Brain pericyte (primary cell): ENCODE measurements around the gene WDR6.

ENCODE experiments used
- DNase-seq: peaks from one replicate; pipeline ENCODE4 v3.0.0-alpha.2; 2012; ENCODE audit warnings: low read depth, low spot score

Gene WDR6

GRCh38 chr3:49015765-49016164, 8.6 kb downstream of the WDR6 start:
- no peak for DNase-seq

DNA sequence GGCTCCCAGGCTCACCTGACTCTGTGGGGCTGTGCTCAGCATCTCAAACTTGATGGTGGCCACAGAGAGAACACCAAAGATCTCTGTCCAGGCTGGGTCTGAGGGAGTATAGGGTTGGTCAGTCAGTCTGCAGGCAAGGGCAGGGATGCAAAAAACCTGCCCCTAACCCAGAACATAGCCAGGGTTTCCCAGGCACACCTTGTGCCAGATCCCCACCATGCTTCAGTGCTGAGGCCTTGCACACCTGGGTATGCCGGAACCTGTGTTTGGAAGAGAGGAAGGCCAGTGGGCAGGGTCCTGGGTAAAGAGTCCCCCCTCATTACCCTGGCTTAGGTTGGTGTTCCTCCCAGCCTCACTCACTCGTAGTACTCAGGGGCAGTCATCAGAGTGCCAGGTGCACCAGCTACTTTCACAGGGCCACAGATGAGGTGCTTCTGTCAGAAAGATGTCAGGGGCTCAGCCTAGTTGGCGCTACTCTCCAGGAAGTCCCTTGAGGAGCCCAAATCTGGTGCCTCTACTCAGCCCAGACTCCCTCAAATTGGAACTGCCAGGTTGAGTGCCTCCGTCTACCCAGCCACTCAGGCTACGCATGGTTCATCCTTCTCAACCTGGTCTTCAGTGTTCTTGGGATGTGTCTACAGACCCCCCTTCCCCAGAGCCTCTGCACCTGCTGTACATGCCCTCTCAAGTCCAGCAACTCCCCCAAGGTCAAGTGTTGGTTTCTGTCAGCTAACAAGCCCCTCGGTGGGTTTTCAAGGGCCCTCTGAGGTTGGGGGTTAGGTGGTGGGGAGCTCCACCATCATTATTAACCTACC, 9.4 kb downstream of the WDR6 start:
- no peak for DNase-seq

DNA sequence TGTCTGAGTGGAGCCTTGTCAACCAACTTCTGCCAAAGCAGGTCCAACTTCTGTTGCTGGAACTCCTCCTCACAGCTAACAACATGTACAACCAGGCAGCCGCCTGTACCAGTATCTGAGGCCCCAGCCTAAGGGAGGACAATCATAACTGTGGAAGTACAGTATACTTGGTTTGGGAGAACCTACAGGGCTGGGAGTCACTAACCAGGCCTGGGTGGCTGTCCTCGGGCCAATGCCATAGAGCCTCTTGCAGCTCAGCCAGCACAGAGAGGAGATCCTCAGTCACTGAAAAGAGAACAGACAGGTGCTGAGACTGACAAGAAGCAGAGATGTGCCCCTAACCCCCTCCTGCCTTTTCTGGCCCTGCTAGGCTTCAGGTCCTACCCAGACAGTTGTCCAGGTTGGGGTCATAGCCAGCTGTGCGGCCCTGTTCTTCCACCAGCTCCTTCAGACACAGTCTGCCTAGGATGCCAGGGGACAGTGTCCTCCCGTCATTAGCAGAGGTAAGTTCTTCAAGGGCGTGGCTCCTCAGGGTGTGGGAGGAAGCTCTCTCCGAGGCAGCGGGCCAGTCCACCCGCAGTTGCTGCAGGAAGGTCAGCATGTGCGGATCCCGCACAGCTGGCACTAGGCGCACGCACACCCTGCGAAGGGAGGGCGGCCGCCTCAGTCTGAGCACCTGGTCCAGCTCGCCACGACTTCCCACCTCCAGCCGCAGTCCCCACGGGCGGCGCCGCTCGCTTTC, 10.2 kb downstream of the WDR6 start:
- no peak for DNase-seq

GRCh38 chr3:49017971-49018706, 10.9 kb downstream of the WDR6 start, which contains the start of gene DALRD3:
Gene DALRD3 (minus strand): TSS chr3:49018580. CDS start chr3:49018564, 16 bp downstream.
- no peak for DNase-seq

DNA sequence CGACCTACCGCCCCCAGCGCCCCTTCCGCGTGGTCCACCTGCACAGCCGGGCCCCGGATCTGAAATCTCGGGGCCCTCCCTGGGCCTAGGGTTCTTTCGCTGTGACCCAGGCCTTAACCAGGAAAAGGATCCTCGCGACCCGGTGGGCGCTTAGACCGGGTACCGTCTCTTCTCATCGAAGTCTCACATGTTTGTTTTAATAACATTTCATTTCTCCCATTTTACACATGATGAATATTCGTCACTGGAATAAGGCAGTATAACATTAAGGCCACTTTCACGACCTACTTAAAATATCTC, 11.5 kb downstream of the WDR6 start:
- DNase-seq: no peak

DNA sequence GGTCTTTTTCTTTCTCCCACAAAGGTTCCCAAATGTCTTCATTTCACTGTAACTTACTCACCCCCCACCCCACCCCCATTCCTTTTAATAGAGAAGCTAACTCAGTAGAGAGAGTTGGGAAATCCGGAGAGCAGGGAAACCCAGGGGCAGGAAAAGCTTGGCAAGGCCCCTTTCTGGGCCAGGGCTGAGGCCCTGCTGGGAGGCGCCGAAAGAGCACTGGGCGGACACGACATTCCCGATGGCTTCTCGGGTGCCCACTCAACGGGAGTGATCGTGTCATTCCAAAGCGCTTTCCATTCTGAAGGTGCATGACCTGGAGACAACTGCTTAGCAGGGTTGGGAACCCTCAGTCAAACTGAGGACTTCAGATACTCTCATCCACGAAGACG, 12.7 kb downstream of the WDR6 start:
- DNase-seq: no peak

GRCh38 chr3:49020330-49021212, 13.4 kb downstream of the WDR6 start:
- DNase-seq: no peak

- DNase-seq: peak; percentile 92
Observed at GRCh38 chr3:49021213-49021812, 14.1 kb downstream of the WDR6 start.

- DNase-seq: peak; percentile 82
Observed at GRCh38 chr3:49021813-49022687, 14.9 kb downstream of the WDR6 start, which contains the start of gene NDUFAF3. Gene NDUFAF3 (plus strand): TSS chr3:49022121. CDS start chr3:49022145, 24 bp downstream.

DNA sequence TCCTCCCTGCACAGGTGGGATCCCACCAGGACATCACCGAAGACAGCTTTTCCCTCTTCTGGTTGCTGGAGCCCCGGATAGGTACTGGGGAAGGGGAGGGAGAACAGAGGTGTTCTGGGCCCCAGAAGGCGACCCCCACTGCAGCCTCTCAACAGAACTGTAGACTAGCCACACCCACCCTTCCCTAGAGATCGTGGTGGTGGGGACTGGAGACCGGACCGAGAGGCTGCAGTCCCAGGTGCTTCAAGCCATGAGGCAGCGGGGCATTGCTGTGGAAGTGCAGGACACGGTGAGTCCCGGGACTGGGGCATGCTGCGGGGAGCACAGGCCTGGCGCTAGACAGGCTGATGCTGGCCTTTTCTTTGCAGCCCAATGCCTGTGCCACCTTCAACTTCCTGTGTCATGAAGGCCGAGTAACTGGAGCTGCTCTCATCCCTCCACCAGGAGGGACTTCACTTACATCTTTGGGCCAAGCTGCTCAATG, 15.5 kb downstream of the WDR6 start:
- DNase-seq: no peak

DNA sequence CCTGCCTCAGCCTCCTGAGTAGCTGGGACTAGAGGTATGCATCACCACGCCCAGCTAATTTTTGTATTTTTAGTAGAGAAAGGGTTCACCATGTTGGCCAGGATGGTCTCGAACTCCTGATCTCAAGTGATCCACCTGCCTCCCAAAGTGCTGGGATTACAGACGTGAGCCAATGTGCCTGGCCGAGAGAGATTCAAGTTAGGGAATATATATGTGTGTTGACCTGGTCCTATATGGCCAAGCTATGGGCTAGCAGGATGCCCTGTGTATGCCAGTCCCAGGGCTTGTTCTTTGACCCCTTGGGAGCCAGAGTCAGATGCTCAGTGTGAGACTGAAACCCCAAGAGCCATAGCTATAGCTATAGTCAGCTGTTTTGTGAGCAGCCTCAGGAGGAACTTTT, 16.6 kb downstream of the WDR6 start:
- no peak for DNase-seq

GRCh38 chr3:49024449-49024848, 17.3 kb downstream of the WDR6 start:
- DNase-seq: no peak

DNA sequence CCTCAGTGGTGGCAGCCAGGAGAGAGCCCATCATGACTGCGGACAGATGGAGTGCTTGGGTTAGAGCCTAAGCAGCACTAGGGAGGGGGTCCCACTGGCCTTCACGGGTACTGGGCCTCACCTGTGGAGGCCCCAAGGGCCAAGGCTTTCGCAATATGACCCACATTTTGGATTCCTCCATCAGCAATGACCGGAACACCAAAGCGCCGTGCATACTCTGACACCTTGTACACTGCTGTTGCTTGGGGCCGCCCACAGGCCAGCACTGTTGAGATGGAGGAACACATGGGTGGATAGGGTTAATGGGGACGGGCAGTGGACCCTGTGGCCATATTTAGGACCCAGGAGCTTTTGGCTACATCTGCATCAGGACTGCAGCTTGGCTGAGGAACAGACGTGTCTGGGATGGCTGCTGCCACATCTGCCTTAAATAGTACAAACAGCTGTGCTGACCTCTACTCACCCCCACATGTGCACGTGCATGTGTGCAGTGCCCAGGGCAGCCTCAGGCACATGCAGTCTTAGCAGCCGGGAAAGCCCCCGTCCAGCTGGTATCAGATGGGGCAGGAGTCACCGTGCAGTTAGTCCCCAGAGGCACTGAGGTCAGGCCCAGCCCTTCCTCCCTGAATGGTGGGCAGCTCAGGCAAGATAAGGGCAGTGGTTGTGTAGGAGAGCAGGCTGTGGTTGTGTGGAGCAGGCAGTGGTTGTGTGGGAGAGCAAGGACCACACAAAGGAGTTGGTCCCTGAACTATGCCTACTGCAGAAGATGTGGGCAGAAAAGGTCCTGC, 18.0 kb downstream of the WDR6 start:
- DNase-seq: no peak

GRCh38 chr3:49025793-49026520, 18.8 kb downstream of the WDR6 start:
- no peak for DNase-seq

GRCh38 chr3:49026536-49026935, 19.3 kb downstream of the WDR6 start:
- DNase-seq: no peak

GRCh38 chr3:49027634-49028033, 20.4 kb downstream of the WDR6 start:
- DNase-seq: no peak

GRCh38 chr3:49028298-49028672, 21.1 kb downstream of the WDR6 start:
- DNase-seq: no peak
